RWPE1 (cell line): ENCODE data around the gene KRTAP19-8.

ENCODE experiments used
- CTCF ChIA-PET: fragments of 350-600 bp; sonication (Branson Sonifier 250); formaldehyde crosslinking; extraction: SDS; loops from one replicate; lab custom pipeline; 2021; lab: Yijun Ruan, JAX
- POLR2A ChIA-PET: fragments of 400-600 bp; formaldehyde crosslinking; extraction: SDS; loops from one replicate; lab custom pipeline; 2020; ENCODE audit warnings: antibody characterized with exemption; ENCODE audit not compliant: low non-redundant PET; lab: Yijun Ruan, JAX
- DNase-seq: peaks from one replicate; pipeline ENCODE4 v3.0.0; 2012; ENCODE audit warnings: low spot score
- H3K27ac ChIP-seq: fragments of 450-650 bp; 2 replicates; pipeline ENCODE4 v1.5.1; 2017
- TF ChIP-seq, protein P1 (sequence below): fragments of 450-650 bp; conservative IDR thresholded peaks from 2 replicates; pipeline ENCODE4 v1.5.1; 2017; ENCODE audit warnings: low read depth, mild to moderate bottlenecking

The KRTAP19-8 gene

DNA sequence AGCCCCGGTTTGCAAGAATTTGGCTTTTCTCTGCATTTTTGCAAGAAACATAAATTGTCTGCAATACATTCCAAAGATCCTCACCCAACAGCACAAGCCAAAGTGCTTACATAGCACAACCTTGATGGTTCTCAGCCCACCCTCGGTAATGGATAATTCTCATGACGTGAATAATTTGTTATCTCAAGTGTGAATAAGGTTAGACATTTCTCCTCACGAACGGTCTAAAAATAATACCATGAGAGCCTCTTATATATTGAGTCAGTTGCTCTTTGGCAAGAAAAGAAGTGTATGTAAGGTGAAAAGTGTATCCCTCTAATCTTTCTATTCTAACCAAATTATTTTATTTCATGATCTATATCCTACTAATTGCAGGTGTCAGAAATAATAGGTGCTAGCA is 33.3 kb downstream of the KRTAP19-8 start:
- POLR2A ChIA-PET: no interaction called here
- H3K27ac ChIP-seq: no peak overlapping the region
- CTCF ChIA-PET: no interaction called here
- TF ChIP-seq, protein P1, sequence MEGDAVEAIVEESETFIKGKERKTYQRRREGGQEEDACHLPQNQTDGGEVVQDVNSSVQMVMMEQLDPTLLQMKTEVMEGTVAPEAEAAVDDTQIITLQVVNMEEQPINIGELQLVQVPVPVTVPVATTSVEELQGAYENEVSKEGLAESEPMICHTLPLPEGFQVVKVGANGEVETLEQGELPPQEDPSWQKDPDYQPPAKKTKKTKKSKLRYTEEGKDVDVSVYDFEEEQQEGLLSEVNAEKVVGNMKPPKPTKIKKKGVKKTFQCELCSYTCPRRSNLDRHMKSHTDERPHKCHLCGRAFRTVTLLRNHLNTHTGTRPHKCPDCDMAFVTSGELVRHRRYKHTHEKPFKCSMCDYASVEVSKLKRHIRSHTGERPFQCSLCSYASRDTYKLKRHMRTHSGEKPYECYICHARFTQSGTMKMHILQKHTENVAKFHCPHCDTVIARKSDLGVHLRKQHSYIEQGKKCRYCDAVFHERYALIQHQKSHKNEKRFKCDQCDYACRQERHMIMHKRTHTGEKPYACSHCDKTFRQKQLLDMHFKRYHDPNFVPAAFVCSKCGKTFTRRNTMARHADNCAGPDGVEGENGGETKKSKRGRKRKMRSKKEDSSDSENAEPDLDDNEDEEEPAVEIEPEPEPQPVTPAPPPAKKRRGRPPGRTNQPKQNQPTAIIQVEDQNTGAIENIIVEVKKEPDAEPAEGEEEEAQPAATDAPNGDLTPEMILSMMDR: no peak
- no peak for DNase-seq

DNA sequence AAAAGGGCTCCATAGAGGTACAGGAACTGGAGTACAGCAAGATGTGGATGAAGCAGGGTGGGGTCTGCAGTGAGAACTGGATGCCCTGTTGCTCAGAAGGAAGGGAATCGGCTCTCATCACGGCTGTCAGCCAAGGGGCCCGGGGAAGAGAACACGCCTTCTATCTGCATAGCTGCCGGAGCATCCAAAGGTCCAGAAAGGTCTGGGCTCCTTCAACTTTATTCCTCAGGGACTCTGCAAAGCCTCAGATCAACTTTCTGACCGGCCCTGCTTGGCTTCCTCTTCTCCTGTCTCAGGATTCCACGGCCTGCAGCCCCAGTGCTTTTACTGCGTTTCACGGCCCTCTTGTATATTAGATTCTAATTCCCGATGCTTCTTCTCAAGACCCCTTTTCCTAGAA is 34.8 kb downstream of the KRTAP19-8 start:
- POLR2A ChIA-PET: no interaction called here
- no peak for DNase-seq
- H3K27ac ChIP-seq: no peak overlapping the region
- CTCF ChIA-PET: no interaction called here
- TF ChIP-seq, protein P1: no peak

GRCh38 chr21:30997541-30997940 is 40.7 kb downstream of the KRTAP19-8 start:
- H3K27ac ChIP-seq: no peak overlapping the region
- ChIA-PET CTCF (interaction anchor here (0.9 kb wide), 1 partner anchor 17 kb away, joined by 3 read pairs; no protein-coding TSS in a partner anchor), POLR2A (no interaction called here)
- DNase-seq: no peak
- TF ChIP-seq, protein P1: no peak

DNA sequence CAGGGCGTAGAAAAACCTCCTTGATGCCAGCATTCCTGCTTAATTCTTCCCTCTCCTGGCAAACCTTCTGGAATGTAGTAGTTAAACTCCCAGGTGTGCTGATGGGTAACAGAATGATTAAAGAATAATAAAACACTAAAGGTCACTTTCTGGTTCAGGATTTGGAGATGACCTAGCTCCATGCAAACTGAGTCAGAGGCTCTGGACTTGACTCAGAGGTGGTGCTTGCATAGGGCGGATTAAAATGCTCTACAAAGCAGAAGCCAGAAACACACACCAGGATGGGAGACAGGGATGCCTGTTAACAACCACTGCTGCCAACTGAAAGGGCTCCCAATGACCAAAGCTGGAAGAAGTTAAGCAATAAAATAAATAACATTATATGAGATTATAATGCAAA is 41.5 kb downstream of the KRTAP19-8 start:
- peak; percentile 14 for DNase-seq
- POLR2A ChIA-PET: no interaction called here
- no peak overlapping the region for H3K27ac ChIP-seq
- CTCF ChIA-PET: no interaction called here
- TF ChIP-seq, protein P1: no peak

DNA sequence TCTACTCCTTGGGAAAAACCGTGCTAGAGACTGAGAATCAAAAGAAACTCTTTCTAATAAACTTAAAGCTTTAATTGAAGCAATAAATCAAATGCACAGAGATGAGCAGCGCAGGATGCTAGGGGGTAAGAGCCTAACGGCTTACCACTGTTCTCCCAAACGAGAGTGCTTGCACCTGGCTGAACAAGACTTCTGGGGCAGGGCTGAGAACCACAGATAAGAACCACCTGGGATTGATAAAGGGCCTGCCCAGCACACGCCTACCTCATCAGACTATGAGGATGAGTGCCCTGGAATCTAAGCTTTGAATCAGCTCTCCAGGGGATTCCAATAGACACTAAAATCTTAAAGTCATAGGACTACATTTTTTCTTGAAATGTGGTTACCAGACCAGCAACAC is 43.3 kb downstream of the KRTAP19-8 start:
- ChIA-PET POLR2A (no interaction called here), CTCF (no interaction called here)
- no peak for DNase-seq
- TF ChIP-seq, protein P1: no peak
- H3K27ac ChIP-seq: no peak overlapping the region

- no peak for DNase-seq
- ChIA-PET CTCF (no interaction called here), POLR2A (no interaction called here)
- H3K27ac ChIP-seq: no peak overlapping the region
- TF ChIP-seq, protein P1: no peak
Measured at GRCh38 chr21:30990514-30991262, 47.6 kb downstream of the KRTAP19-8 start.
